Central memory CD8-positive, alpha-beta T cell (primary cell): ENCODE data around the gene HIP1.
A peak's percentile ranks its signal among the peaks of the same experiment; 100 is the strongest.

Experiments
- ATAC-seq: fragments of 150-1000 bp; cut with Tn5 transposase; replicated peaks from 2 replicates; pipeline ENCODE4 v1.10.0; 2022; ENCODE audit warnings: mild to moderate bottlenecking, moderate FRiP score, moderate number of reproducible peaks; ENCODE audit not compliant: poor library complexity, severe bottlenecking; ENCODE audit errors: extremely low read depth
- DNase-seq, 2 donors: peaks; one replicate each; pipeline ENCODE4 v3.0.0; 2021; ENCODE audit warnings: low spot score in 2 of 2
- H3K27ac Mint-ChIP-seq: one replicate; pipeline ENCODE4 v1.8.0; 2022; ENCODE audit warnings: low read depth, mild to moderate bottlenecking, moderate library complexity, mixed read lengths
- H3K27me3 Mint-ChIP-seq: one replicate; pipeline ENCODE4 v1.8.0; 2022; ENCODE audit warnings: mixed read lengths
- H3K36me3 Mint-ChIP-seq: one replicate; pipeline ENCODE4 v1.8.0; 2022; ENCODE audit warnings: mild to moderate bottlenecking, moderate library complexity, mixed read lengths; ENCODE audit not compliant: insufficient read depth
- H3K4me1 Mint-ChIP-seq: one replicate; pipeline ENCODE4 v1.8.0; 2022; ENCODE audit warnings: mixed read lengths
- H3K4me3 Mint-ChIP-seq: one replicate; pipeline ENCODE4 v1.8.0; 2022; ENCODE audit warnings: mild to moderate bottlenecking, moderate library complexity, mixed read lengths
- H3K9me3 Mint-ChIP-seq: one replicate; pipeline ENCODE4 v1.8.0; 2022; ENCODE audit warnings: mixed read lengths

HIP1 gene

GRCh38 chr7:75667938-75668337, 70.8 kb downstream of the HIP1 start:
- Mint-ChIP-seq H3K4me1 (peaks cover 5% of the 10 kb centered on the region), H3K27ac (no peak overlapping the region), H3K27me3 (no peaks in the 10 kb centered on the region), H3K4me3 (no peak overlapping the region), H3K9me3 (no peaks in the 10 kb centered on the region), H3K36me3 (peaks cover 7% of the 10 kb centered on the region)
- ATAC-seq, result no peak
- DNase-seq, result no peak

GRCh38 chr7:75663302-75663907, 75.3 kb downstream of the HIP1 start:
- Mint-ChIP-seq H3K4me1 (peaks cover 10% of the 10 kb centered on the region), H3K27ac (peak overlapping the region; percentile 50), H3K27me3 (no peaks in the 10 kb centered on the region), H3K9me3 (no peaks in the 10 kb centered on the region), H3K36me3 (peaks cover 2% of the 10 kb centered on the region), H3K4me3 (no peak overlapping the region)
- DNase-seq (no peak), ATAC-seq (no peak)

- H3K9me3 Mint-ChIP-seq, result no peaks in the 10 kb centered on the region
- peaks cover 10% of the 10 kb centered on the region for H3K4me1 Mint-ChIP-seq
- DNase-seq (no peak), ATAC-seq (no peak)
- H3K27me3 Mint-ChIP-seq, result no peaks in the 10 kb centered on the region
- H3K36me3 Mint-ChIP-seq, result peaks cover 2% of the 10 kb centered on the region
- no peak overlapping the region for H3K4me3 Mint-ChIP-seq
- H3K27ac Mint-ChIP-seq, result peak overlapping the region; percentile 50
Measured at GRCh38 chr7:75662579-75663301, 76.0 kb downstream of the HIP1 start.

DNA sequence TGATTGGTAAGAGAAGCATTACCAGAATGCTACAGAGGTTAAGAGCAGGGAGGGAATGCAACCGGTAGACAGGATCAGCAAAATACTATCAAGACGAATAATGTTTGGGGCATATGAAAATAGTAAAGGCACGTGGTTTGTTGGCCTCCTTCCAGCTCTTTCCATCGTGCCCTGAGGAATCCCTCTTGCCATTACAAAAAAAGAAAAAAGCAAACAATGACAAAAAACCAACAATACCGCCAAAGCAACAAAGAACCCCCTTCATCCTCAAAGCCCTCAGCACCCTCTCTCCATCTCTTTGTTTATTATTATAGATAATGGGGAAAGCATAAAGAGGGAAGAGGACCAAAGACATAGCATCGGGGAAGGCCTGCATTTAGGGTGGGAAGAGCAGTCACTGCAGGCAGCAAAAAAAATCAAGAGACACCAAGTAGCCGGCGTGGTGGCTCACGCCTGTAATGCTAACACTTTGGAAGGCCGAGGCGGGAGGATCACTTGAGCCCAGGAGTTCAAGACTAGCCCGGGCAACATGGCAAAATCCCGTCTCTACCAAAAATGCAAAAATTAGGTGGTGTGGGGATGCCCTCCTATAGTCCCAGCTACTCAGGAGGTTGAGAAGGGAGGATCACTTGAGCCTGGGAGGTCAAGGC, 78.0 kb downstream of the HIP1 start:
- Mint-ChIP-seq H3K27me3 (no peaks in the 10 kb centered on the region), H3K4me3 (no peak overlapping the region), H3K9me3 (no peaks in the 10 kb centered on the region), H3K4me1 (peaks cover 10% of the 10 kb centered on the region), H3K36me3 (peaks cover 2% of the 10 kb centered on the region), H3K27ac (no peak overlapping the region)
- DNase-seq (no peak), ATAC-seq (no peak)

GRCh38 chr7:75658802-75659201, 79.9 kb downstream of the HIP1 start:
- H3K4me1 Mint-ChIP-seq, result peaks cover 10% of the 10 kb centered on the region
- no peak for ATAC-seq
- no peak overlapping the region for H3K4me3 Mint-ChIP-seq
- H3K27me3 Mint-ChIP-seq, result no peaks in the 10 kb centered on the region
- no peak overlapping the region for H3K27ac Mint-ChIP-seq
- no peak for DNase-seq
- no peaks in the 10 kb centered on the region for H3K9me3 Mint-ChIP-seq
- H3K36me3 Mint-ChIP-seq, result no peaks in the 10 kb centered on the region

DNA sequence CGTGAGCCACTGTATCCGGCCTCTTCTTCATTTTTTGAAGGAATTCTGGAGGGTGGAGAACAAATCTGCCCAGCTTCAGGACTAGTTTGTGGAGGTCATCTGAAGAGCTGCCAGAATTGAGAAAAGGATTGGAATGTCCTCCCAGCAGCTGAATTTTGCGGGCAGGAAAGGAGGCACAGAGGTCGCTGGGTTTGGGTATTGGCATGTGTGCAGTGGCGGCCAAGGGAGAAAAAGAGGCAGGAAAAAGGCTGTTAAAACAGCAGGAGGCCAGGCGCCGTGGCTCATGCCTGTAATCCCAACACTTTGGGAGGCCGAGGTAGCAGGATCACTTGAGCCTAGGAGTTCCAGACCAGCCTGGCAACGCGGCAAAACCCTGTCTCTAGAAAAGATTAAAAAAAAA, 80.4 kb downstream of the HIP1 start:
- no peak overlapping the region for H3K27ac Mint-ChIP-seq
- H3K4me3 Mint-ChIP-seq, result no peak overlapping the region
- no peak for DNase-seq
- no peaks in the 10 kb centered on the region for H3K27me3 Mint-ChIP-seq
- no peak for ATAC-seq
- peaks cover 9% of the 10 kb centered on the region for H3K4me1 Mint-ChIP-seq
- H3K36me3 Mint-ChIP-seq, result no peaks in the 10 kb centered on the region
- no peaks in the 10 kb centered on the region for H3K9me3 Mint-ChIP-seq

DNA sequence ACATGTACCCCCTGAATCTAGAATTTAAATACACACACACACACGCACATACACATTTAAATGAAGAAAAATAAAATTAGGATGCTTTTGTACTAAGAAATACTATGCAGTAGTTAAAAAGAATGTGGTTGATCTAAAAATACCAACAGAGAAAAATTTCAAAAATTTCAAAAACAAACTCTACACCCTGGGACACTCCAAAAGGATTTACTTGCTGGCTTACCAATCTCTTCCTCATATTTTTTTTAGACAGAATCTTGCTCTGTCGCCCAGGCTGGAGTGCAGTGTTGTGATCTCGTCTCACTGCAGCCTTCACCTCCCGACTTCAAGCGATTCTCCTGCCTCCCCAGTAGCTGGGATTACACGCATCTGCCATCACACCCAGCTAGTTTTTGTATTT, 80.9 kb downstream of the HIP1 start:
- DNase-seq (no peak), ATAC-seq (no peak)
- H3K27ac Mint-ChIP-seq, result no peak overlapping the region
- H3K4me1 Mint-ChIP-seq, result peaks cover 4% of the 10 kb centered on the region
- H3K4me3 Mint-ChIP-seq, result no peak overlapping the region
- H3K27me3 Mint-ChIP-seq, result no peaks in the 10 kb centered on the region
- no peaks in the 10 kb centered on the region for H3K36me3 Mint-ChIP-seq
- H3K9me3 Mint-ChIP-seq, result no peaks in the 10 kb centered on the region

GRCh38 chr7:75656740-75657139, 82.0 kb downstream of the HIP1 start:
- no peaks in the 10 kb centered on the region for H3K36me3 Mint-ChIP-seq
- no peaks in the 10 kb centered on the region for H3K4me1 Mint-ChIP-seq
- no peaks in the 10 kb centered on the region for H3K27me3 Mint-ChIP-seq

DNA sequence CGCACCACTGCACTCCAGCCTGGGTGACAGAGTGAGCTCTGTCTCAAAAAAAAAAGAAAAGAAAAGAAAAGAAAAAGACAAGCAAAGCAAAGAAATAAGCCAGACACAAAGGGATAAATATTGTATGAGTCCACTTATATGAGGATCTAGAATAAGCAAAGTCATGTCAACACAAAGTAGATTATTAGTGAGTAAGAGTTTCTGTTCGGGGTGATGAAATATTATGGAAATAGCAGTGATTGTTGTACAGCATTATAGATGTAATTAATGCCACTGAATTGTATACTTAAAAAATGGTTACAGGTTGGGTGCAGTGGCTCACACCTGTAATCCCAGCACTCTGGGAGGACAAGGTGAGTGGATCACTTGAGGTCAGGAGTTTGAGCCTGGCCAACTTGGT, 83.2 kb downstream of the HIP1 start:
- no peak overlapping the region for H3K27ac Mint-ChIP-seq
- DNase-seq (no peak), ATAC-seq (no peak)
- H3K27me3 Mint-ChIP-seq, result no peaks in the 10 kb centered on the region
- no peaks in the 10 kb centered on the region for H3K36me3 Mint-ChIP-seq
- no peaks in the 10 kb centered on the region for H3K4me1 Mint-ChIP-seq
- H3K9me3 Mint-ChIP-seq, result no peaks in the 10 kb centered on the region
- H3K4me3 Mint-ChIP-seq, result no peak overlapping the region

More at GRCh38 chr7:75656740-75657139, 82.0 kb downstream of the HIP1 start:
- no peak for ATAC-seq
- no peaks in the 10 kb centered on the region for H3K9me3 Mint-ChIP-seq
- DNase-seq, result no peak
- no peak overlapping the region for H3K27ac Mint-ChIP-seq
- no peak overlapping the region for H3K4me3 Mint-ChIP-seq

GRCh38 chr7:75654855-75655254, 83.9 kb downstream of the HIP1 start:
- Mint-ChIP-seq H3K27me3 (no peaks in the 10 kb centered on the region), H3K4me1 (no peaks in the 10 kb centered on the region), H3K9me3 (no peaks in the 10 kb centered on the region)

DNA sequence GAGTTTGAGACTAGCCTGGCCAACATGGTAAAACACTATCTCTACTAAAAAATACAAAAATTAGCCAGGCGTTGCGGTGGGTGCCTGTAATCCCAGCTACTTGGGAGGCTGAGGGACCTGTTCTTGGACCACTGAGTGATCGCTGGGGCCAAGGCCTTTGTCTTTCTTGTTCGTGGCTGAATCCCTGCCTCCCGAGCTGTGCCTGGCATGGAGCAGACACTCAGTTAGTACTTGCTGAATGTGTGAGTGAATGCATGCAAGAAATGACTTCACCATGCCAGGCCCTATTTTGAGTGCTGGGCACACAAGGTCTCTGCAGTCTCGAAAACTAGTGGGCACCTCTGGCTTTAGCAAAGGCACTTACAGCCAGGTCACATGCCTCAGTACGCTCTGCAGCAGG, 85.1 kb downstream of the HIP1 start:
- no peaks in the 10 kb centered on the region for H3K36me3 Mint-ChIP-seq
- no peaks in the 10 kb centered on the region for H3K9me3 Mint-ChIP-seq
- no peak for ATAC-seq
- H3K4me1 Mint-ChIP-seq, result no peaks in the 10 kb centered on the region
- H3K4me3 Mint-ChIP-seq, result no peak overlapping the region
- DNase-seq, result no peak
- no peaks in the 10 kb centered on the region for H3K27me3 Mint-ChIP-seq
- no peak overlapping the region for H3K27ac Mint-ChIP-seq

More at GRCh38 chr7:75654855-75655254, 83.9 kb downstream of the HIP1 start:
- DNase-seq (no peak), ATAC-seq (no peak)
- no peak overlapping the region for H3K4me3 Mint-ChIP-seq
- no peaks in the 10 kb centered on the region for H3K36me3 Mint-ChIP-seq
- no peak overlapping the region for H3K27ac Mint-ChIP-seq

DNA sequence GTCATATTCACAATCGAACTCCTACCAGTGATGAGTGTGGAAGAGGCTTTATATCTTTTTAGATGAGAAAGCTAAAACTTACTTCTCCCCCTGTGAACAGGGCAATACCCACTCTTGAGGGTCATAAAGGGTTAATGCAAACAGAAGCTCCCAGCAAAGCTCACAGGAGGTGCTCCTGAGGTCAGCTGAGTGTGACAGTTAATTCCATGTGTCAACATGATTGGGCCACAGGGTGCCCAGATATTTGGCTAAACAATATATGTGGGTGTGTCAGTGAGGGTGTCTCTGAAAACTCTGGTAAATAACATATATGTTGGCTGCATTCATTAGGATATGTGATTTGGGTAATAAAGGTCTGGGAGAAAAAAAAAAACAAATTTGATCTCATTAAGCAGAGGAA, 86.0 kb downstream of the HIP1 start:
- no peak for ATAC-seq
- Mint-ChIP-seq H3K9me3 (no peaks in the 10 kb centered on the region), H3K36me3 (peaks cover 3% of the 10 kb centered on the region), H3K27ac (no peak overlapping the region), H3K27me3 (no peaks in the 10 kb centered on the region), H3K4me3 (no peak overlapping the region), H3K4me1 (no peaks in the 10 kb centered on the region)
- DNase-seq, result no peak

DNA sequence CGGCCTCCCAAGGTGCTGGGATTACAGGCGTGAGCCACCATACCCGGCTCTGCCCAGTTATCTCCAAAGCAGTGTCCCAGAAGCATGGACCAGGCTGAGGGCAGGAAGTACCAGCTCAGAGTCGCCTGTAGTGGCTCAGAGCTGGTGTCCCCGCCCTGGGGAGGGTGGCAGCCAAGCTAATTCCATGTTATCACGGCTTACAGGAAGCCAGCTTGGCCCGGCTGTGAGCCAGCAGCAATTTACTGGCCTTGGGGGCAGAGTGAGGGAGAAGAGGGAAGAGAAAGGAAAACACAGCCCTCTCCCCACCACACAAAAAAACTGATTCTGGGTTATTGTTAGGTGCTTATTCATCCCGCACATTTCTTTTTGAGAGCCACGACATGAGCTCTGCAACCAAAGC, 88.1 kb downstream of the HIP1 start:
- H3K4me1 Mint-ChIP-seq, result no peaks in the 10 kb centered on the region

More for the DNA sequence above, 88.1 kb downstream of the HIP1 start:
- DNase-seq (no peak), ATAC-seq (no peak)
- Mint-ChIP-seq H3K9me3 (no peaks in the 10 kb centered on the region), H3K4me3 (no peak overlapping the region), H3K36me3 (peaks cover 3% of the 10 kb centered on the region), H3K27ac (no peak overlapping the region), H3K27me3 (no peaks in the 10 kb centered on the region)
